Smooth muscle cell (in vitro differentiated cells): ENCODE data around the gene ADAMTS6. TPM values are rescaled to one million over a fixed set of nuclear protein-coding genes. Genes with fewer than 3 reads are reported as not detected.
"Not testable (repeated sequence)": the region's sequence is repeated elsewhere in the genome, so short reads cannot be mapped to it uniquely, and the experiment has no call there.

ENCODE experiments used
- DNase-seq: peaks from one replicate; lab custom pipeline; 2025; ENCODE audit not compliant: unreplicated experiment; lab: John Stamatoyannopoulos, UW
- H2AFZ ChIP-seq: fragments of 200-600 bp; sonication (generic); 2 replicates; pipeline ENCODE4 v1.6.0; 2016; ENCODE audit warnings: antibody characterized with exemption, low read depth, mild to moderate bottlenecking
- H3F3A ChIP-seq: fragments of 200-600 bp; sonication (generic); 2 replicates; pipeline ENCODE4 v1.6.0; 2017; ENCODE audit warnings: antibody characterized with exemption, low read depth
- H3K27ac ChIP-seq: fragments of 200-600 bp; sonication (generic); 2 replicates; pipeline ENCODE4 v1.5.1; 2016; ENCODE audit warnings: low read depth, mild to moderate bottlenecking
- H3K27me3 ChIP-seq: fragments of 200-600 bp; sonication (generic); 2 replicates; pipeline ENCODE4 v1.6.1; 2016; ENCODE audit warnings: low read depth, mild to moderate bottlenecking
- H3K36me3 ChIP-seq: fragments of 200-600 bp; sonication (generic); 2 replicates; pipeline ENCODE4 v1.5.1; 2016; ENCODE audit warnings: low read depth
- H3K4me1 ChIP-seq: fragments of 200-600 bp; sonication (generic); 2 replicates; pipeline ENCODE4 v1.5.1; 2016; ENCODE audit warnings: low read depth
- H3K4me2 ChIP-seq: fragments of 200-600 bp; sonication (generic); 2 replicates; pipeline ENCODE4 v1.6.0; 2016; ENCODE audit warnings: mild to moderate bottlenecking
- H3K4me3 ChIP-seq: fragments of 200-600 bp; sonication (generic); 2 replicates; pipeline ENCODE4 v1.5.1; 2016; ENCODE audit warnings: mild to moderate bottlenecking
- H3K79me2 ChIP-seq: fragments of 200-600 bp; sonication (generic); 2 replicates; pipeline ENCODE4 v1.6.0; 2016; ENCODE audit warnings: low read depth, mild to moderate bottlenecking
- H3K9ac ChIP-seq: fragments of 200-600 bp; sonication (generic); 2 replicates; pipeline ENCODE4 v1.6.0; 2016; ENCODE audit warnings: low read depth
- H3K9me3 ChIP-seq: fragments of 200-600 bp; sonication (generic); replicated peaks from 2 replicates; pipeline ENCODE4 v1.5.1; 2016; ENCODE audit warnings: low read depth
- H4K20me1 ChIP-seq: fragments of 200-600 bp; sonication (generic); 2 replicates; pipeline ENCODE4 v1.6.0; 2016; ENCODE audit warnings: low read depth
- CTCF ChIP-seq: fragments of 200-600 bp; sonication (generic); IDR thresholded peaks from 2 replicates; pipeline ENCODE4 v1.5.1; 2017; ENCODE audit warnings: borderline replicate concordance, mild to moderate bottlenecking, antibody characterized with exemption; ENCODE audit not compliant: insufficient read depth, poor library complexity, severe bottlenecking
- WGBS: methylation state at CpG from one replicate; pipeline ENCODE4 v1.1.7; 2016; ENCODE audit warnings: low lambda C conversion rate; 5-methylcytosine and 5-hydroxymethylcytosine counted together
- polyA plus RNA-seq: library from polyadenylated mRNA; unstranded; fragments of >200 nt; fragmentation: Nextera tagmentation; extraction: Ambion mirVana; gene quantifications from 2 replicates; pipeline ENCODE4 v1.2.1, GENCODE V29; 2016
- total RNA-seq: library from RNA; depleted of rRNA; stranded (reverse); fragments of >200 nt; gene quantifications from 2 replicates; pipeline ENCODE4 v1.2.3, GENCODE V29; 2014

The ADAMTS6 gene
- total and polyA plus RNA-seq, 2 experiments from 2014 or later = 5.9 to 111 TPM

GRCh38 chr5:65324226-65324625 is 157.5 kb downstream of the ADAMTS6 start:
- Histone ChIP-seq H3K4me3 (no peak overlapping the region), H3K4me1 (no peaks in the 10 kb centered on the region), H3K27ac (no peak overlapping the region), H3K4me2 (no peak overlapping the region), H3K9ac (no peak overlapping the region), H3K79me2 (peaks cover 6% of the 10 kb centered on the region), H2AFZ (no peak overlapping the region), H3F3A (no peaks in the 10 kb centered on the region), H4K20me1 (no peaks in the 10 kb centered on the region), H3K36me3 (peaks cover 3% of the 10 kb centered on the region), H3K27me3 (no peaks in the 10 kb centered on the region), H3K9me3 (no peaks in the 10 kb centered on the region)
- DNase-seq = no peak
- WGBS = 97% methylated on average over 1 of the region's 1 CpG
- TF ChIP-seq CTCF = no peak

GRCh38 chr5:65320704-65321103 is 161.0 kb downstream of the ADAMTS6 start:
- WGBS = 94% methylated on average over 1 of the region's 1 CpG
- H3K79me2 ChIP-seq = not testable (repeated sequence)

GRCh38 chr5:65320250-65320649 is 161.5 kb downstream of the ADAMTS6 start:
- H3K27me3 ChIP-seq = no peaks in the 10 kb centered on the region
- H3K9ac ChIP-seq = no peak overlapping the region
- no peak for DNase-seq
- H3K4me1 ChIP-seq = no peaks in the 10 kb centered on the region
- H3K9me3 ChIP-seq = no peaks in the 10 kb centered on the region
- no peak for TF ChIP-seq CTCF
- H3K27ac ChIP-seq = no peak overlapping the region
- no peaks in the 10 kb centered on the region for H3K36me3 ChIP-seq
- H3K4me2 ChIP-seq = no peak overlapping the region
- H3F3A ChIP-seq = no peaks in the 10 kb centered on the region
- WGBS = 96% methylated on average over 2 of the region's 2 CpGs
- no peak overlapping the region for H3K4me3 ChIP-seq
- no peaks in the 10 kb centered on the region for H4K20me1 ChIP-seq
- no peaks in the 10 kb centered on the region for H3K79me2 ChIP-seq
- no peak overlapping the region for H2AFZ ChIP-seq

More at GRCh38 chr5:65320704-65321103, 161.0 kb downstream of the ADAMTS6 start:
- H3K4me3 ChIP-seq, H3F3A ChIP-seq, DNase-seq, H3K27ac ChIP-seq, H3K9me3 ChIP-seq, H2AFZ ChIP-seq, H4K20me1 ChIP-seq, H3K27me3 ChIP-seq, H3K9ac ChIP-seq, H3K4me2 ChIP-seq, H3K36me3 ChIP-seq, H3K4me1 ChIP-seq: not testable (repeated sequence)

DNA sequence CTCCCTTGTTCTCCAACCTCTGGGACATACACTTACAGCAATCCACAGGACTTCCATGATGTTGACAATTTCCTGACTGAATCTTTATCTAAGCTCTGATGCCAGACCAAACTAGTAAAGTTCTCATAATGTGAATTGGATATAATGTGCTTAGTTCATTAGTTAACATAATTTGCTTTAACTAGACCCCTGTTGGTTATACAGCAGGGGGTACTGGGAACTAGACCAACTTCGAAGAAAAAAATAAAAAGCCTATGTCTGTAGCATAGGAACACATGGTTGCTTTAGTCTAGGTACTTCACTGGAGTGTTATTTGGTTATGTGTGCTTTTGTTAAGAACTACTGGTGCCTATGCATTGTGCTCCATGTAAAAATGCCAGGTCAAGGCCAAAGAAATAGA is 173.8 kb downstream of the ADAMTS6 start:
- Histone ChIP-seq H3K4me3 (no peak overlapping the region), H3K9me3 (no peaks in the 10 kb centered on the region), H3K36me3 (no peaks in the 10 kb centered on the region), H2AFZ (no peak overlapping the region), H3K4me2 (no peak overlapping the region), H3K79me2 (no peaks in the 10 kb centered on the region), H3K4me1 (no peaks in the 10 kb centered on the region), H4K20me1 (no peaks in the 10 kb centered on the region), H3K9ac (no peak overlapping the region), H3F3A (no peaks in the 10 kb centered on the region), H3K27me3 (no peaks in the 10 kb centered on the region), H3K27ac (no peak overlapping the region)
- no peak for TF ChIP-seq CTCF
- WGBS = 89% methylated on average over 1 of the region's 1 CpG
- DNase-seq = no peak
